HCT116 (cell line): ENCODE measurements around the gene POR. TPM values are rescaled to one million over a fixed set of nuclear protein-coding genes. Genes with fewer than 3 reads are reported as not detected.

Experiments
- ATAC-seq: fragments of 200-7000 bp; cut with Tn5 transposase; 2 replicates; pipeline ENCODE4 v1.9.1; 2020; ENCODE audit warnings: mild to moderate bottlenecking, moderate library complexity
- BruUV-seq: library from RNA; stranded (reverse); fragments of 400-500 nt; replicated peaks from 2 replicates; lab custom pipeline; 2021; lab: Mats Ljungman, UMichigan
- CTCF ChIA-PET: fragments of 300-600 bp; sonication (Branson Sonifier 250); formaldehyde crosslinking; loops from one replicate; lab custom pipeline; 2021; ENCODE audit warnings: antibody characterized with exemption; lab: Charles Lee
- POLR2A ChIA-PET: fragments of 300-600, 350-600 bp; sonication (Branson Sonifier 250); formaldehyde crosslinking; loops from one replicate; lab custom pipeline; 2021; ENCODE audit warnings: antibody characterized with exemption; lab: Charles Lee
- RAD21 ChIA-PET, 2 experiments: fragments of 300-600 bp; sonication (Branson Sonifier 250); formaldehyde crosslinking; loops; one replicate each; lab custom pipeline; 2023; ENCODE audit warnings: low total read pairs in 2 of 2; ENCODE audit not compliant: uncharacterized antibody in 2 of 2, unreplicated experiment in 2 of 2, low non-redundant PET in 1 of 2; lab: Charles Lee
- DNase-seq: peaks from one replicate; pipeline ENCODE4 v3.0.0-alpha.2; 2010; ENCODE audit warnings: low read depth, low spot score
- H2AFZ ChIP-seq: fragments of 200-600 bp; shearing (Covaris generic), sonication (generic); 2 replicates; pipeline ENCODE4 v1.6.1; 2017; ENCODE audit warnings: low read depth, mixed run types, mixed read lengths, antibody characterized with exemption, low read length; ENCODE audit not compliant: poor library complexity, severe bottlenecking
- H3K27ac ChIP-seq: 2 replicates; pipeline ENCODE4 v1.5.1; 2012; ENCODE audit warnings: low read depth, low read length
- H3K27me3 ChIP-seq: fragments of 200-600 bp; sonication (generic); 2 replicates; pipeline ENCODE4 v1.6.1; 2016; ENCODE audit warnings: mixed run types, low read length, mixed read lengths; ENCODE audit not compliant: insufficient read depth
- H3K36me3 ChIP-seq, 2 experiments: fragments of 200-500 bp in 1 of 2; fragments of 200-600 bp in 1 of 2; sonication (Bioruptor generic) in 1 of 2; sonication (generic) in 1 of 2; 2 replicates each; pipeline versions ENCODE4 v1.5.1 to v1.6.1; 2014 to 2016; ENCODE audit warnings: low read length in 2 of 2, inconsistent platforms in 1 of 2, mixed read lengths in 1 of 2, mixed run types in 1 of 2; ENCODE audit not compliant: insufficient read depth in 2 of 2, control insufficient read depth in 1 of 2
- H3K4me1 ChIP-seq, 2 experiments: fragments of 200-600 bp in 1 of 2; sonication (generic) in 1 of 2; 2 replicates each; pipeline versions ENCODE4 v1.5.1 to v1.6.1; 2012 to 2017; ENCODE audit warnings: low read length in 2 of 2, inconsistent platforms in 1 of 2, mild to moderate bottlenecking in 1 of 2, mixed read lengths in 1 of 2, mixed run types in 1 of 2, moderate library complexity in 1 of 2; ENCODE audit not compliant: insufficient read depth in 2 of 2, control insufficient read depth in 1 of 2
- H3K4me2 ChIP-seq: fragments of 200-600 bp; sonication (generic); 2 replicates; pipeline ENCODE4 v1.6.1; 2017; ENCODE audit warnings: mixed run types, low read length, mixed read lengths
- H3K4me3 ChIP-seq, 2 experiments: fragments of 200-600 bp in 1 of 2; sonication (generic) in 1 of 2; replicated peaks in 1 of 2; 2 replicates each; pipeline ENCODE4 v1.5.1; 2011 to 2016; ENCODE audit warnings: low read length in 2 of 2, control low read depth in 1 of 2, low read depth in 1 of 2, mild to moderate bottlenecking in 1 of 2, mixed read lengths in 1 of 2, mixed run types in 1 of 2
- H3K79me2 ChIP-seq: fragments of 200-600 bp; sonication (generic); 2 replicates; pipeline ENCODE4 v1.6.1; 2017; ENCODE audit warnings: mild to moderate bottlenecking, mixed run types, low read length, moderate library complexity, mixed read lengths; ENCODE audit not compliant: insufficient read depth
- H3K9ac ChIP-seq: fragments of 200-600 bp; sonication (generic); 2 replicates; pipeline ENCODE4 v1.6.1; 2016; ENCODE audit warnings: low read length, mixed read lengths
- H3K9me2 ChIP-seq: fragments of 200-600 bp; sonication (generic), shearing (Covaris generic); 2 replicates; pipeline ENCODE4 v1.6.1; 2017; ENCODE audit warnings: mixed run types, mild to moderate bottlenecking, moderate library complexity; ENCODE audit not compliant: insufficient read depth
- H3K9me3 ChIP-seq, 2 experiments: fragments of 200-500 bp in 1 of 2; fragments of 200-600 bp in 1 of 2; sonication (Bioruptor generic) in 1 of 2; sonication (generic) in 1 of 2; 2 replicates each; pipeline ENCODE4 v1.6.1; 2014 to 2017; ENCODE audit warnings: low read length in 2 of 2, mixed read lengths in 2 of 2, inconsistent platforms in 1 of 2, low read depth in 1 of 2, mild to moderate bottlenecking in 1 of 2, mixed run types in 1 of 2, moderate library complexity in 1 of 2; ENCODE audit not compliant: control insufficient read depth in 1 of 2, insufficient read depth in 1 of 2
- H4K20me1 ChIP-seq: fragments of 200-600 bp; sonication (generic), shearing (Covaris generic); 2 replicates; pipeline ENCODE4 v1.6.1; 2017; ENCODE audit warnings: mixed run types, mild to moderate bottlenecking, moderate library complexity; ENCODE audit not compliant: insufficient read depth
- intact Hi-C: fragments of 100-400 bp; cut with micrococcal nuclease; formaldehyde crosslinking; loops from 2 replicates; pipeline ENCODE4 v1.10.0; 2022
- total RNA-seq: library from RNA; stranded (reverse); gene quantifications from one replicate; pipeline ENCODE4 v1.2.1, GENCODE V29; 2021; ENCODE audit not compliant: unreplicated experiment
- TF ChIP-seq, protein P1 (sequence below): IDR thresholded peaks from 2 replicates; pipeline ENCODE4 v1.6.1; 2011; ENCODE audit warnings: mild to moderate bottlenecking, low read length, moderate library complexity; ENCODE audit not compliant: insufficient replicate concordance; ENCODE audit errors: extremely low read depth
- TF ChIP-seq, protein P2 (sequence below): IDR thresholded peaks from 2 replicates; pipeline ENCODE4 v1.6.1; 2012; ENCODE audit warnings: low read depth

The POR gene
- total RNA-seq, 1 experiment from 2014 or later: 120 TPM

DNA sequence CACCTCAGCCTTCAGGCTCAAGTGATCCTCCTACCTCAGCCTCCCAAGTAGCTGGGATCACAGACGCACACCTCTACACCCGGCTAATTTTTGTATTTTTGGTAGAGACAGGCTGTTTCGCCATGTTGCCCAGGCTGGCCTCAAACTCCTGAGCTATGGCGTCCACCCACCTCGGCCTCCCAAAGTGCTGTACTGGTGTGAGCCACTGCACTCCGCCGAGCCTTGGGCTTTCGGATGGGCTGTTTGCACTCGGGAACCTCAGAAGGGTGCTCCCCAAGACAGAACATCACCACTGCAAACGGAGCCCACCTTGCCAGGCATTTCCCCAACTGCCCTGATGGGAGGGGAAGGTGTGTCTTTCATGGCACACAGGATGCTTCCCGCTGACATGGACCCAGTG, 52.1 kb downstream of the POR start (continued):
- TF ChIP-seq, protein P1, sequence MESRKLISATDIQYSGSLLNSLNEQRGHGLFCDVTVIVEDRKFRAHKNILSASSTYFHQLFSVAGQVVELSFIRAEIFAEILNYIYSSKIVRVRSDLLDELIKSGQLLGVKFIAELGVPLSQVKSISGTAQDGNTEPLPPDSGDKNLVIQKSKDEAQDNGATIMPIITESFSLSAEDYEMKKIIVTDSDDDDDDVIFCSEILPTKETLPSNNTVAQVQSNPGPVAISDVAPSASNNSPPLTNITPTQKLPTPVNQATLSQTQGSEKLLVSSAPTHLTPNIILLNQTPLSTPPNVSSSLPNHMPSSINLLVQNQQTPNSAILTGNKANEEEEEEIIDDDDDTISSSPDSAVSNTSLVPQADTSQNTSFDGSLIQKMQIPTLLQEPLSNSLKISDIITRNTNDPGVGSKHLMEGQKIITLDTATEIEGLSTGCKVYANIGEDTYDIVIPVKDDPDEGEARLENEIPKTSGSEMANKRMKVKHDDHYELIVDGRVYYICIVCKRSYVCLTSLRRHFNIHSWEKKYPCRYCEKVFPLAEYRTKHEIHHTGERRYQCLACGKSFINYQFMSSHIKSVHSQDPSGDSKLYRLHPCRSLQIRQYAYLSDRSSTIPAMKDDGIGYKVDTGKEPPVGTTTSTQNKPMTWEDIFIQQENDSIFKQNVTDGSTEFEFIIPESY: no peak

DNA sequence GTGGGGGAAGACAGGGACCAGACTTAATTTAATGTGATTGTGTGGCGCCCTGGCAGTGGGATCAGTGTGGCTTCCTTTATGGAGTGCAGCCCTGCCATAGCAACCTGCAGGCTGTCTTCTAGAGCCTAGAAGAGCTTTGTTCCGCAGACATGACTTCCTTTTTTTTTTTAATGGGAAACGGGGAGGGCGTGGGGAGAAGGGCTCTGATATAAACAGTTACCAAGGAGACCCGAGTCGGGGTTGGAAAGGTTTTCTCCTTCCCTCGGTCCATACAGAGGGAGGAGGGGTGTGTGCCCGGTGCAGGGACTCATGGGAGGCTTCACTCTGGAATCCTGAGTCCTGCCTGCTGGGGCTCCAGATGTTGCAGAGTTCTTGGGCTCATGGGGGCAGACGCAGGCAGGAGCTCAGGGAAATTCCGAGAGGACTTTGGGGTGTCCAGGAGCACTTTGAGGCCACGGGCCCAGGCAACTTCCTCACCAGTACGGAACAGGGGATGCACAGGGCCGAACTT, 52.6 kb downstream of the POR start:
- no TSS peak for BruUV-seq
- ChIA-PET POLR2A (no interaction called here), CTCF (no interaction called here), RAD21 (no interaction called here)
- H3K9ac ChIP-seq: no peak overlapping the region
- ATAC-seq (no peak), DNase-seq (no peak)
- intact Hi-C loops: no loop called here
- no peak overlapping the region for H2AFZ ChIP-seq
- H3K9me3 ChIP-seq: no peaks in the 10 kb centered on the region
- no peaks in the 10 kb centered on the region for H3K27me3 ChIP-seq
- no peaks in the 10 kb centered on the region for H3K9me2 ChIP-seq
- H4K20me1 ChIP-seq: no peaks in the 10 kb centered on the region
- no peaks in the 10 kb centered on the region for H3K4me1 ChIP-seq
- no peak overlapping the region for H3K4me2 ChIP-seq
- H3K79me2 ChIP-seq: no peaks in the 10 kb centered on the region
- no peaks in the 10 kb centered on the region for H3K36me3 ChIP-seq
- TF ChIP-seq, protein P2, sequence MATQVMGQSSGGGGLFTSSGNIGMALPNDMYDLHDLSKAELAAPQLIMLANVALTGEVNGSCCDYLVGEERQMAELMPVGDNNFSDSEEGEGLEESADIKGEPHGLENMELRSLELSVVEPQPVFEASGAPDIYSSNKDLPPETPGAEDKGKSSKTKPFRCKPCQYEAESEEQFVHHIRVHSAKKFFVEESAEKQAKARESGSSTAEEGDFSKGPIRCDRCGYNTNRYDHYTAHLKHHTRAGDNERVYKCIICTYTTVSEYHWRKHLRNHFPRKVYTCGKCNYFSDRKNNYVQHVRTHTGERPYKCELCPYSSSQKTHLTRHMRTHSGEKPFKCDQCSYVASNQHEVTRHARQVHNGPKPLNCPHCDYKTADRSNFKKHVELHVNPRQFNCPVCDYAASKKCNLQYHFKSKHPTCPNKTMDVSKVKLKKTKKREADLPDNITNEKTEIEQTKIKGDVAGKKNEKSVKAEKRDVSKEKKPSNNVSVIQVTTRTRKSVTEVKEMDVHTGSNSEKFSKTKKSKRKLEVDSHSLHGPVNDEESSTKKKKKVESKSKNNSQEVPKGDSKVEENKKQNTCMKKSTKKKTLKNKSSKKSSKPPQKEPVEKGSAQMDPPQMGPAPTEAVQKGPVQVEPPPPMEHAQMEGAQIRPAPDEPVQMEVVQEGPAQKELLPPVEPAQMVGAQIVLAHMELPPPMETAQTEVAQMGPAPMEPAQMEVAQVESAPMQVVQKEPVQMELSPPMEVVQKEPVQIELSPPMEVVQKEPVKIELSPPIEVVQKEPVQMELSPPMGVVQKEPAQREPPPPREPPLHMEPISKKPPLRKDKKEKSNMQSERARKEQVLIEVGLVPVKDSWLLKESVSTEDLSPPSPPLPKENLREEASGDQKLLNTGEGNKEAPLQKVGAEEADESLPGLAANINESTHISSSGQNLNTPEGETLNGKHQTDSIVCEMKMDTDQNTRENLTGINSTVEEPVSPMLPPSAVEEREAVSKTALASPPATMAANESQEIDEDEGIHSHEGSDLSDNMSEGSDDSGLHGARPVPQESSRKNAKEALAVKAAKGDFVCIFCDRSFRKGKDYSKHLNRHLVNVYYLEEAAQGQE: no peak
- H3K27ac ChIP-seq: no peak overlapping the region
- H3K4me3 ChIP-seq: no peak overlapping the region
